Prostate gland (tissue), 2 donors: ENCODE data around the gene PLEKHJ1.

Experiments used
- CTCF ChIP-seq, 4 experiments: fragments of 200-600 bp in 2 of 4; fragments of 450-650 bp in 2 of 4; sonication (generic) in 2 of 4; IDR thresholded peaks; 1 replicate in 3 of 4; 2 replicates in 1 of 4; pipeline ENCODE4 v1.5.1; 2016 to 2019; ENCODE audit warnings: antibody characterized with exemption in 4 of 4, mild to moderate bottlenecking in 2 of 4, moderate library complexity in 2 of 4
- POLR2AphosphoS5 ChIP-seq: sonication (generic); formaldehyde crosslinking; IDR thresholded peaks from one replicate; pipeline ENCODE4 v1.6.1; 2017; ENCODE audit warnings: antibody characterized with exemption

- TF ChIP-seq CTCF (IDR thresholded peaks at IDR 0.05) (no peak), POLR2AphosphoS5 (no peak)
Measured at GRCh38 chr19:2234996-2235380, 1.1 kb downstream of the PLEKHJ1 start.
